Astrocyte (in vitro differentiated cells and primary cell): Measurements from ENCODE around the gene NLRP7. TPM values are rescaled to one million over a fixed set of nuclear protein-coding genes. Genes with fewer than 3 reads are reported as not detected.

Experiments
- DNase-seq: peaks from one replicate; pipeline ENCODE4 v3.0.0-alpha.2; 2010; ENCODE audit warnings: low read depth
- FAIRE-seq: peaks from 2 replicates; lab custom pipeline; 2011; peaks lifted over from hg19 to GRCh38; lab: Jason Lieb, UNC
- H2AFZ ChIP-seq: 2 replicates; pipeline ENCODE4 v1.6.0; 2012; ENCODE audit warnings: low read depth, low read length, inconsistent platforms
- H3K27ac ChIP-seq: 2 replicates; pipeline ENCODE4 v1.5.1; 2011; ENCODE audit warnings: low read depth, low read length, inconsistent platforms
- H3K27me3 ChIP-seq: 2 replicates; pipeline ENCODE4 v1.6.0; 2011; ENCODE audit warnings: low read length, inconsistent platforms; ENCODE audit not compliant: insufficient read depth
- H3K36me3 ChIP-seq: 2 replicates; pipeline ENCODE4 v1.5.1; 2011; ENCODE audit warnings: low read length, inconsistent platforms; ENCODE audit not compliant: insufficient read depth
- H3K4me1 ChIP-seq: 2 replicates; pipeline ENCODE4 v1.5.1; 2011; ENCODE audit warnings: low read length, inconsistent platforms; ENCODE audit not compliant: insufficient read depth
- H3K4me2 ChIP-seq: 2 replicates; pipeline ENCODE4 v1.6.0; 2012; ENCODE audit warnings: low read length, inconsistent platforms
- H3K4me3 ChIP-seq: 2 replicates; pipeline ENCODE4 v1.5.1; 2011; ENCODE audit warnings: low read depth, mild to moderate bottlenecking, low read length, inconsistent platforms; ENCODE audit not compliant: insufficient read depth
- H3K79me2 ChIP-seq: 2 replicates; pipeline ENCODE4 v1.6.0; 2012; ENCODE audit warnings: mild to moderate bottlenecking, low read length, inconsistent platforms; ENCODE audit not compliant: insufficient read depth
- H3K9ac ChIP-seq: 2 replicates; pipeline ENCODE4 v1.6.0; 2012; ENCODE audit warnings: mild to moderate bottlenecking, low read length, inconsistent platforms
- H3K9me3 ChIP-seq: 2 replicates; pipeline ENCODE4 v1.5.1; 2012; ENCODE audit warnings: low read depth, mild to moderate bottlenecking, low read length, inconsistent platforms; ENCODE audit not compliant: insufficient read depth
- H4K20me1 ChIP-seq: 2 replicates; pipeline ENCODE4 v1.6.0; 2012; ENCODE audit warnings: low read length, inconsistent platforms; ENCODE audit not compliant: insufficient read depth
- H3K27ac Mint-ChIP-seq: one replicate; pipeline ENCODE4 v1.8.0; 2021; ENCODE audit warnings: mild to moderate bottlenecking, mixed read lengths; ENCODE audit not compliant: unreplicated experiment
- H3K27me3 Mint-ChIP-seq: one replicate; pipeline ENCODE4 v1.8.0; 2021; ENCODE audit warnings: low read depth, mixed read lengths; ENCODE audit not compliant: unreplicated experiment
- H3K36me3 Mint-ChIP-seq: one replicate; pipeline ENCODE4 v1.8.0; 2021; ENCODE audit warnings: low read depth, mixed read lengths; ENCODE audit not compliant: unreplicated experiment
- H3K4me1 Mint-ChIP-seq: one replicate; pipeline ENCODE4 v1.8.0; 2021; ENCODE audit warnings: low read depth, mixed read lengths; ENCODE audit not compliant: unreplicated experiment
- H3K4me3 Mint-ChIP-seq: one replicate; pipeline ENCODE4 v1.8.0; 2021; ENCODE audit warnings: mild to moderate bottlenecking, moderate library complexity, mixed read lengths; ENCODE audit not compliant: unreplicated experiment
- H3K9me3 Mint-ChIP-seq: one replicate; pipeline ENCODE4 v1.8.0; 2021; ENCODE audit warnings: mild to moderate bottlenecking, mixed read lengths; ENCODE audit not compliant: unreplicated experiment
- CTCF ChIP-seq: IDR thresholded peaks from 2 replicates; pipeline ENCODE4 v1.5.1; 2011; ENCODE audit warnings: low read depth, mild to moderate bottlenecking, inconsistent platforms, low read length, moderate library complexity; ENCODE audit not compliant: insufficient read depth
- EZH2 ChIP-seq: IDR thresholded peaks from 2 replicates; pipeline ENCODE4 v1.6.1; 2012; ENCODE audit warnings: mild to moderate bottlenecking, low read length, inconsistent platforms; ENCODE audit not compliant: insufficient read depth
- total RNA-seq: library from RNA; stranded (reverse); gene quantifications from 2 replicates; pipeline ENCODE4 v1.2.1, GENCODE V29; 2021

The NLRP7 gene
- total RNA-seq, 1 donor from 2014 or later: not detected

- TF ChIP-seq EZH2 (no peak), CTCF (no peak)
- Histone ChIP-seq H3K9me3 (no peaks in the 10 kb centered on the region), H3K9ac (no peak overlapping the region), H3K4me1 (no peaks in the 10 kb centered on the region), H3K36me3 (no peaks in the 10 kb centered on the region), H3K4me2 (no peak overlapping the region), H4K20me1 (no peaks in the 10 kb centered on the region), H3K27ac (no peak overlapping the region), H3K27me3 (no peaks in the 10 kb centered on the region), H3K4me3 (no peak overlapping the region), H3K79me2 (no peaks in the 10 kb centered on the region), H2AFZ (no peak overlapping the region)
- FAIRE-seq: no peak
- H3K36me3 Mint-ChIP-seq: no peaks in the 10 kb centered on the region
- H3K4me1 Mint-ChIP-seq: no peaks in the 10 kb centered on the region
- no peak overlapping the region for H3K27ac Mint-ChIP-seq
- H3K9me3 Mint-ChIP-seq: peaks cover 2% of the 10 kb centered on the region
- DNase-seq: no peak
- H3K4me3 Mint-ChIP-seq: no peak overlapping the region
- H3K27me3 Mint-ChIP-seq: peaks cover 10% of the 10 kb centered on the region
Measured at GRCh38 chr19:54882758-54883157, 64.6 kb downstream of the NLRP7 start.

- TF ChIP-seq CTCF (no peak), EZH2 (no peak)
- no peak overlapping the region for H3K4me3 ChIP-seq
- peaks cover 10% of the 10 kb centered on the region for H3K27me3 Mint-ChIP-seq
- DNase-seq (no peak), FAIRE-seq (no peak)
- no peak overlapping the region for H3K4me2 ChIP-seq
- no peak overlapping the region for H3K27ac Mint-ChIP-seq
- no peaks in the 10 kb centered on the region for H3K9me3 ChIP-seq
- no peaks in the 10 kb centered on the region for H3K27me3 ChIP-seq
- H3K4me1 Mint-ChIP-seq: no peaks in the 10 kb centered on the region
- no peak overlapping the region for H3K27ac ChIP-seq
- no peak overlapping the region for H3K4me3 Mint-ChIP-seq
- H3K9me3 Mint-ChIP-seq: peaks cover 2% of the 10 kb centered on the region
- no peak overlapping the region for H2AFZ ChIP-seq
- H3K9ac ChIP-seq: no peak overlapping the region
- no peaks in the 10 kb centered on the region for H3K36me3 ChIP-seq
- H3K36me3 Mint-ChIP-seq: no peaks in the 10 kb centered on the region
- H3K79me2 ChIP-seq: no peaks in the 10 kb centered on the region
- no peaks in the 10 kb centered on the region for H3K4me1 ChIP-seq
- no peaks in the 10 kb centered on the region for H4K20me1 ChIP-seq
Measured at GRCh38 chr19:54881884-54882283, 65.4 kb downstream of the NLRP7 start.

GRCh38 chr19:54877471-54877870 is 69.9 kb downstream of the NLRP7 start:
- Histone ChIP-seq H3K36me3 (no peaks in the 10 kb centered on the region), H3K4me1 (no peaks in the 10 kb centered on the region), H3K9ac (no peak overlapping the region), H3K27me3 (no peaks in the 10 kb centered on the region), H3K4me3 (no peak overlapping the region), H4K20me1 (no peaks in the 10 kb centered on the region), H2AFZ (no peak overlapping the region), H3K27ac (no peak overlapping the region), H3K4me2 (no peak overlapping the region), H3K79me2 (no peaks in the 10 kb centered on the region), H3K9me3 (no peaks in the 10 kb centered on the region)
- TF ChIP-seq EZH2: no peak
- TF ChIP-seq CTCF: no peak
- Mint-ChIP-seq H3K9me3 (peaks cover under 1% of the 10 kb centered on the region), H3K4me3 (no peak overlapping the region), H3K4me1 (no peaks in the 10 kb centered on the region), H3K36me3 (no peaks in the 10 kb centered on the region), H3K27ac (no peak overlapping the region), H3K27me3 (peaks cover 10% of the 10 kb centered on the region)
- DNase-seq: no peak
- no peak for FAIRE-seq
